Sigmoid colon (tissue), 7 donors: ENCODE data around the gene GUCY1A2. TPM values are rescaled to one million over a fixed set of nuclear protein-coding genes. Genes with fewer than 3 reads are reported as not detected.

ENCODE experiments used
- DNase-seq: peaks from one replicate; pipeline ENCODE4 v3.0.0-alpha.2; 2019
- H3K27ac ChIP-seq, 4 donors: fragments of 200-600 bp; sonication (generic); one replicate each; pipeline ENCODE4 v1.5.1; 2016 to 2019; ENCODE audit warnings: mild to moderate bottlenecking in 1 of 4
- H3K27me3 ChIP-seq, 3 donors: fragments of 200-600 bp; sonication (generic); one replicate each; pipeline ENCODE4 v1.5.1; 2019; ENCODE audit warnings: mild to moderate bottlenecking in 1 of 3
- H3K36me3 ChIP-seq, 4 donors: fragments of 200-600 bp; sonication (generic); one replicate each; pipeline ENCODE4 v1.5.1; 2016 to 2019
- H3K4me1 ChIP-seq, 4 donors: fragments of 200-600 bp; sonication (generic); one replicate each; pipeline ENCODE4 v1.5.1; 2017 to 2019
- H3K4me3 ChIP-seq, 4 donors: fragments of 200-600 bp; sonication (generic); one replicate each; pipeline ENCODE4 v1.5.1; 2017 to 2019; ENCODE audit warnings: mild to moderate bottlenecking in 2 of 4, moderate library complexity in 1 of 4
- H3K9me3 ChIP-seq, 4 donors: fragments of 200-600 bp in 3 of 4; sonication (generic) in 3 of 4; one replicate each; pipeline versions ENCODE4 v1.5.1 to v1.6.1; 2013 to 2019
- CTCF ChIP-seq, 4 experiments: fragments of 450-650 bp in 3 of 4; fragments of 200-600 bp in 1 of 4; IDR thresholded peaks; one replicate each; pipeline ENCODE4 v1.5.1; 2016 to 2019; ENCODE audit warnings: antibody characterized with exemption in 4 of 4, mild to moderate bottlenecking in 3 of 4, moderate library complexity in 2 of 4
- EP300 ChIP-seq, 4 donors: sonication (generic); formaldehyde crosslinking; IDR thresholded peaks; one replicate each; pipeline ENCODE4 v1.6.1; 2017; ENCODE audit warnings: antibody characterized with exemption in 4 of 4
- POLR2A ChIP-seq, 2 donors: fragments of 450-650 bp; IDR thresholded peaks; one replicate each; pipeline ENCODE4 v1.6.1; 2016; ENCODE audit warnings: antibody characterized with exemption in 2 of 2, mild to moderate bottlenecking in 2 of 2, moderate library complexity in 2 of 2
- POLR2AphosphoS5 ChIP-seq, 4 donors: sonication (generic); formaldehyde crosslinking; IDR thresholded peaks; one replicate each; pipeline ENCODE4 v1.6.1; 2017; ENCODE audit warnings: antibody characterized with exemption in 4 of 4
- WGBS, 2 donors: extraction: QIAGEN DNeasy Blood & Tissue Kit; methylation state at CpG; one replicate each; pipeline ENCODE4 v1.1.7; 2013; 5-methylcytosine and 5-hydroxymethylcytosine counted together
- intact Hi-C: fragments of 100-400 bp; cut with DNase I; formaldehyde crosslinking; loops from one replicate; pipeline ENCODE4 v1.15.1; 2023
- polyA plus RNA-seq, 3 donors: library from polyadenylated mRNA; stranded (reverse); fragments of 200-250 nt; gene quantifications; one replicate each; pipeline ENCODE4 v1.2.3, GENCODE V29; 2013
- total RNA-seq, 4 donors: library from RNA; depleted of rRNA; stranded (reverse); fragments of >200 nt; gene quantifications; one replicate each; pipeline ENCODE4 v1.1.0, GENCODE V29; 2016
- donor health status: healthy with polysubstance abuse.
- donor health status: Bipolar disorder and iron deficiency.
- donor health status: healthy.

GUCY1A2 gene
- total and polyA plus RNA-seq, 7 donors: under 0.01 to 2.9 (median 1.6) TPM; not detected in 1

GRCh38 chr11:106821826-106822225 is 196.4 kb downstream of the GUCY1A2 start:
- WGBS, 2 donors: 41 to 51% methylated on average over 2 of the region's 2 CpGs

GRCh38 chr11:106821291-106821690 is 197.0 kb downstream of the GUCY1A2 start:
- intact Hi-C loops: no loop called here
- Histone ChIP-seq H3K4me1 (no peaks in the 10 kb centered on the region), H3K4me3 (no peak overlapping the region), H3K36me3 (no peaks in the 10 kb centered on the region), H3K27ac (no peak overlapping the region), H3K9me3 (no peaks in the 10 kb centered on the region), H3K27me3 (no peaks in the 10 kb centered on the region)
- 70 to 80% methylated on average over 1 of the region's 1 CpG for WGBS, 2 donors
- DNase-seq: no peak
- TF ChIP-seq POLR2A (IDR thresholded peaks at IDR 0.05): no peak
- TF ChIP-seq CTCF (IDR thresholded peaks at IDR 0.05): no peak
- TF ChIP-seq EP300 (IDR thresholded peaks at IDR 0.05): no peak
- TF ChIP-seq POLR2AphosphoS5 (IDR thresholded peaks at IDR 0.05): no peak

More at GRCh38 chr11:106821826-106822225, 196.4 kb downstream of the GUCY1A2 start:
- Histone ChIP-seq H3K4me1 (no peaks in the 10 kb centered on the region), H3K4me3 (no peak overlapping the region), H3K36me3 (no peaks in the 10 kb centered on the region), H3K27me3 (no peaks in the 10 kb centered on the region), H3K27ac (no peak overlapping the region), H3K9me3 (no peaks in the 10 kb centered on the region)
- intact Hi-C loops: no loop called here
- no peak for TF ChIP-seq POLR2AphosphoS5 (IDR thresholded peaks at IDR 0.05)
- TF ChIP-seq POLR2A (IDR thresholded peaks at IDR 0.05): no peak
- no peak for TF ChIP-seq CTCF (IDR thresholded peaks at IDR 0.05)
- no peak for TF ChIP-seq EP300 (IDR thresholded peaks at IDR 0.05)
- DNase-seq: no peak

GRCh38 chr11:106818443-106818842 is 199.8 kb downstream of the GUCY1A2 start:
- H3K4me1 ChIP-seq: no peaks in the 10 kb centered on the region
- intact Hi-C loops: no loop called here
- H3K27me3 ChIP-seq: no peaks in the 10 kb centered on the region
- 77 to 84% methylated on average over 5 of the region's 5 CpGs for WGBS, 2 donors
- H3K9me3 ChIP-seq: no peaks in the 10 kb centered on the region
- no peak for TF ChIP-seq POLR2A (IDR thresholded peaks at IDR 0.05)
- TF ChIP-seq EP300 (IDR thresholded peaks at IDR 0.05): no peak
- TF ChIP-seq POLR2AphosphoS5 (IDR thresholded peaks at IDR 0.05): no peak
- TF ChIP-seq CTCF (IDR thresholded peaks at IDR 0.05): no peak
- H3K4me3 ChIP-seq: no peak overlapping the region
- no peaks in the 10 kb centered on the region for H3K36me3 ChIP-seq
- no peak overlapping the region for H3K27ac ChIP-seq
- no peak for DNase-seq

- H3K36me3 ChIP-seq: no peaks in the 10 kb centered on the region
- H3K4me3 ChIP-seq: no peak overlapping the region
- intact Hi-C loops: no loop called here
- no peak overlapping the region for H3K27ac ChIP-seq
- no peaks in the 10 kb centered on the region for H3K4me1 ChIP-seq
- no peaks in the 10 kb centered on the region for H3K27me3 ChIP-seq
- TF ChIP-seq POLR2A (IDR thresholded peaks at IDR 0.05) (no peak), CTCF (IDR thresholded peaks at IDR 0.05) (no peak), POLR2AphosphoS5 (IDR thresholded peaks at IDR 0.05) (no peak), EP300 (IDR thresholded peaks at IDR 0.05) (no peak)
- H3K9me3 ChIP-seq: no peaks in the 10 kb centered on the region
- no peak for DNase-seq
Measured at GRCh38 chr11:106815209-106815608, 203.1 kb downstream of the GUCY1A2 start.

- no peak for DNase-seq
- Histone ChIP-seq H3K36me3 (no peaks in the 10 kb centered on the region), H3K27me3 (no peaks in the 10 kb centered on the region), H3K4me3 (no peak overlapping the region), H3K4me1 (no peaks in the 10 kb centered on the region), H3K27ac (no peak overlapping the region), H3K9me3 (no peaks in the 10 kb centered on the region)
- intact Hi-C loops: no loop called here
- TF ChIP-seq EP300 (IDR thresholded peaks at IDR 0.05) (no peak), POLR2AphosphoS5 (IDR thresholded peaks at IDR 0.05) (no peak), POLR2A (IDR thresholded peaks at IDR 0.05) (no peak), CTCF (IDR thresholded peaks at IDR 0.05) (no peak)
- 84 to 89% methylated on average over 1 of the region's 1 CpG for WGBS, 2 donors
Measured at GRCh38 chr11:106813806-106814205, 204.5 kb downstream of the GUCY1A2 start.
